ENCODE results near the gene ARSA.

DNA sequence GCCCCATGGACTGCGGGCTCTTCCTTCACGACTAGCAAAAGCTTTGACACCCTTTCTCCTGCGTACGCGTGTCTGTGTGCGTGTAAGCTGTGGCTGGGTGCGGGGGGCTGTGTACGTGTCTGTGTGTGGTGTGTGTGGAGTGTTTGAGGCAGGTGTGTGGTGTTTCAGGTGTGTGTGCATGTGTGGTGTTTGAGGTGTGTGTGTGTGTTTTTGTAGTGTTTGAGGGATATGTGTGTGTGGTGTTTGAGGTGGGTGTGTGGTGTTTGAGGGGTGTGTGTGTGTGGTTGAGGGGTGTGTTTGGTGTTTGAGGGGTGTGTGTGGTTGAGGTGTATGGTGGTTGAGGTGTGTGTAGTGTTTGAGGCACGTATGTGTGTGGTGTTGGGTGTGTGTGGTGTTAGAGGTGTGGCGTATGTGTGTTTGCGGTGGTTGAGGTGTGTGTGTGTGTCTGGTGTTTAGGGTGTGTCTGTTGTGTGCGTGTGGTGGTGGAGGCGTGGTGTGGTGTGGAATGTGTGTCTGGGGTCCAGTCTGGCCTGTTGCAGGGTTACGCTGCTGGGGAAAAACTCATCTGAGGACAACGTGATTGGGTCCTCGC, 687 bp upstream of the ARSA start:
- TF ChIP-seq, protein P1, sequence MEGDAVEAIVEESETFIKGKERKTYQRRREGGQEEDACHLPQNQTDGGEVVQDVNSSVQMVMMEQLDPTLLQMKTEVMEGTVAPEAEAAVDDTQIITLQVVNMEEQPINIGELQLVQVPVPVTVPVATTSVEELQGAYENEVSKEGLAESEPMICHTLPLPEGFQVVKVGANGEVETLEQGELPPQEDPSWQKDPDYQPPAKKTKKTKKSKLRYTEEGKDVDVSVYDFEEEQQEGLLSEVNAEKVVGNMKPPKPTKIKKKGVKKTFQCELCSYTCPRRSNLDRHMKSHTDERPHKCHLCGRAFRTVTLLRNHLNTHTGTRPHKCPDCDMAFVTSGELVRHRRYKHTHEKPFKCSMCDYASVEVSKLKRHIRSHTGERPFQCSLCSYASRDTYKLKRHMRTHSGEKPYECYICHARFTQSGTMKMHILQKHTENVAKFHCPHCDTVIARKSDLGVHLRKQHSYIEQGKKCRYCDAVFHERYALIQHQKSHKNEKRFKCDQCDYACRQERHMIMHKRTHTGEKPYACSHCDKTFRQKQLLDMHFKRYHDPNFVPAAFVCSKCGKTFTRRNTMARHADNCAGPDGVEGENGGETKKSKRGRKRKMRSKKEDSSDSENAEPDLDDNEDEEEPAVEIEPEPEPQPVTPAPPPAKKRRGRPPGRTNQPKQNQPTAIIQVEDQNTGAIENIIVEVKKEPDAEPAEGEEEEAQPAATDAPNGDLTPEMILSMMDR (conservative IDR thresholded peaks at IDR 0.05), result no peak
- TF ChIP-seq EZH2 (IDR thresholded peaks at IDR 0.05; ENCODE audit: low read depth), result no peak
